HG03378 (cell line): ENCODE data around the gene ECEL1.
"Not testable (repeated sequence)": the region's sequence is repeated elsewhere in the genome, so short reads cannot be mapped to it uniquely, and the experiment has no call there.

Experiments used
- ATAC-seq: cut with Tn5 transposase; IDR thresholded peaks from one replicate; pipeline ENCODE4 v1.9.1; 2021; ENCODE audit warnings: mild to moderate bottlenecking, moderate library complexity; ENCODE audit not compliant: unreplicated experiment

ECEL1 gene

GRCh38 chr2:232487385-232488096 is at the start of gene ECEL1:
Gene ECEL1, minus strand, starts transcription at chr2:232487834. Its CDS starts 1,181 bp downstream, at chr2:232486653.
- no peak for ATAC-seq

- no peak for ATAC-seq
These were observed 49.4 kb upstream of the ECEL1 start for GRCh38 chr2:232537079-232537478.

- no peak for ATAC-seq
These were observed 48.3 kb upstream of the ECEL1 start for GRCh38 chr2:232535761-232536530.

GRCh38 chr2:232534940-232535651 is 47.5 kb upstream of the ECEL1 start:
- no peak for ATAC-seq

- ATAC-seq, result no peak
These were observed 46.5 kb upstream of the ECEL1 start for GRCh38 chr2:232533944-232534710.

- ATAC-seq, result not testable (repeated sequence)
These were observed 45.2 kb upstream of the ECEL1 start for GRCh38 chr2:232532821-232533220.

GRCh38 chr2:232532419-232532818 is 44.8 kb upstream of the ECEL1 start:
- ATAC-seq, result no peak

GRCh38 chr2:232530626-232531260 is 43.1 kb upstream of the ECEL1 start:
- ATAC-seq, result no peak

- ATAC-seq, result no peak
These were observed 42.3 kb upstream of the ECEL1 start for GRCh38 chr2:232529806-232530547.

- ATAC-seq, result no peak
These were observed 41.3 kb upstream of the ECEL1 start for GRCh38 chr2:232528746-232529460.

GRCh38 chr2:232527905-232528470 is 40.4 kb upstream of the ECEL1 start:
- ATAC-seq, result no peak

- no peak for ATAC-seq
These were observed 38.8 kb upstream of the ECEL1 start for GRCh38 chr2:232526372-232526941.

GRCh38 chr2:232525791-232526371 is 38.2 kb upstream of the ECEL1 start, which contains the start of gene CHRND:
Gene CHRND, plus strand, starts transcription at chr2:232526160. Its CDS starts 56 bp downstream, at chr2:232526216.
- no peak for ATAC-seq

GRCh38 chr2:232525199-232525598 is 37.6 kb upstream of the ECEL1 start:
- no peak for ATAC-seq

- ATAC-seq, result no peak
These were observed 37.1 kb upstream of the ECEL1 start for GRCh38 chr2:232524771-232525170.

- ATAC-seq, result no peak
These were observed 36.3 kb upstream of the ECEL1 start for GRCh38 chr2:232523682-232524597.

- ATAC-seq, result no peak
These were observed 35.7 kb upstream of the ECEL1 start for GRCh38 chr2:232523402-232523681.
